Hepatocyte (in vitro differentiated cells): ENCODE data around the gene DIS3L2. TPM values are rescaled to one million over a fixed set of nuclear protein-coding genes. Genes with fewer than 3 reads are reported as not detected.

Experiments used
- DNase-seq: peaks from one replicate; pipeline ENCODE4 v3.0.0-alpha.2; 2016; ENCODE audit warnings: low spot score
- H2AFZ ChIP-seq: fragments of 200-600 bp; sonication (generic); 2 replicates; pipeline ENCODE4 v1.6.0; 2016; ENCODE audit warnings: antibody characterized with exemption, mild to moderate bottlenecking
- H3K27ac ChIP-seq: fragments of 200-600 bp; sonication (generic); 2 replicates; pipeline ENCODE4 v1.5.1; 2016; ENCODE audit warnings: mild to moderate bottlenecking
- H3K27me3 ChIP-seq: fragments of 200-600 bp; sonication (generic); 2 replicates; pipeline ENCODE4 v1.6.1; 2016
- H3K36me3 ChIP-seq: fragments of 200-600 bp; sonication (generic); replicated peaks from 2 replicates; pipeline ENCODE4 v1.5.1; 2016; ENCODE audit warnings: low read depth; ENCODE audit not compliant: insufficient read depth
- H3K4me1 ChIP-seq: fragments of 200-600 bp; sonication (generic); 2 replicates; pipeline ENCODE4 v1.5.1; 2016; ENCODE audit warnings: mild to moderate bottlenecking, moderate library complexity; ENCODE audit not compliant: insufficient read depth
- H3K4me2 ChIP-seq: fragments of 200-600 bp; sonication (generic); 2 replicates; pipeline ENCODE4 v1.6.0; 2016
- H3K4me3 ChIP-seq: fragments of 200-600 bp; sonication (generic); 2 replicates; pipeline ENCODE4 v1.5.1; 2016; ENCODE audit warnings: mild to moderate bottlenecking
- H3K79me2 ChIP-seq: fragments of 200-600 bp; sonication (generic); 2 replicates; pipeline ENCODE4 v1.6.0; 2017; ENCODE audit warnings: mild to moderate bottlenecking
- H3K9me2 ChIP-seq: fragments of 200-600 bp; sonication (generic); replicated peaks from 2 replicates; pipeline ENCODE4 v1.6.0; 2017; ENCODE audit warnings: mild to moderate bottlenecking; ENCODE audit not compliant: insufficient read depth
- H3K9me3 ChIP-seq: fragments of 200-600 bp; sonication (generic); 2 replicates; pipeline ENCODE4 v1.5.1; 2016; ENCODE audit warnings: low read depth, mild to moderate bottlenecking
- H4K20me1 ChIP-seq: fragments of 200-600 bp; sonication (generic); 2 replicates; pipeline ENCODE4 v1.6.0; 2016; ENCODE audit warnings: mild to moderate bottlenecking; ENCODE audit not compliant: insufficient read depth, poor library complexity, severe bottlenecking
- EZH2 ChIP-seq: fragments of 200-600 bp; sonication (generic); IDR thresholded peaks from 2 replicates; pipeline ENCODE4 v1.6.1; 2016; ENCODE audit warnings: antibody characterized with exemption, mild to moderate bottlenecking, borderline replicate concordance
- EZH2phosphoT487 ChIP-seq: fragments of 200-600 bp; sonication (generic); IDR thresholded peaks from one replicate; pipeline ENCODE4 v1.6.1; 2018; ENCODE audit warnings: antibody characterized with exemption, mild to moderate bottlenecking, low read depth, moderate library complexity; ENCODE audit not compliant: unreplicated experiment, severe bottlenecking
- WGBS: methylation state at CpG from one replicate; pipeline ENCODE4 v1.1.6; 2016; ENCODE audit warnings: low lambda C conversion rate; ENCODE audit errors: missing lambda C conversion rate; 5-methylcytosine and 5-hydroxymethylcytosine counted together
- polyA plus RNA-seq: library from polyadenylated mRNA; unstranded; fragments of >200 nt; fragmentation: Nextera tagmentation; extraction: Ambion mirVana; gene quantifications from 2 replicates; pipeline ENCODE4 v1.2.1, GENCODE V29; 2016
- total RNA-seq: library from RNA; depleted of rRNA; stranded (reverse); fragments of >200 nt; gene quantifications from 2 replicates; pipeline ENCODE4 v1.2.3, GENCODE V29; 2014
- TF ChIP-seq, protein P1 (sequence below): fragments of 200-600 bp; sonication (generic); IDR thresholded peaks from 2 replicates; pipeline ENCODE4 v1.5.1; 2016; ENCODE audit warnings: antibody characterized with exemption, mild to moderate bottlenecking; ENCODE audit not compliant: poor library complexity

DIS3L2 gene
- total and polyA plus RNA-seq, 2 experiments from 2014 or later, result 19.5 to 20.0 TPM

DNA sequence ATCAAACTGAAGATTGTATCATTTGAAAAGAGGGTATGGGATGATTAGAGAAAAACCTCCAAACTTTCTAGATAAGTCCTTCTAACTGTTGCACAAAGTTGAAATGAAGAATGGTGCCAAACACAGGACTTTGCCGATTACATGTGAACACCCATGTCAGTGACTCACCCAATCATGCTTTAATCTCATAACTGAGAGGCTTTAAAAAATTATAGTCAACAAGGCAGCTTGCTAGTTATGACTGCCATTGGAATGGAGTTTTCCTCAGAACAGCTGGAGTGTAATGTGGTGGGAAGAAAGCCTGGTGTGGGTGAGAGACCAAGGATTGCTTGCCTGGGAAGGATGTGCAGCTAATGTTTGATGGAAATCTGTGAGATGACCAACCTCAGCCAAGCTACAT, 318.8 kb downstream of the DIS3L2 start:
- no peaks in the 10 kb centered on the region for H3K36me3 ChIP-seq
- no peak overlapping the region for H2AFZ ChIP-seq
- TF ChIP-seq, protein P1, sequence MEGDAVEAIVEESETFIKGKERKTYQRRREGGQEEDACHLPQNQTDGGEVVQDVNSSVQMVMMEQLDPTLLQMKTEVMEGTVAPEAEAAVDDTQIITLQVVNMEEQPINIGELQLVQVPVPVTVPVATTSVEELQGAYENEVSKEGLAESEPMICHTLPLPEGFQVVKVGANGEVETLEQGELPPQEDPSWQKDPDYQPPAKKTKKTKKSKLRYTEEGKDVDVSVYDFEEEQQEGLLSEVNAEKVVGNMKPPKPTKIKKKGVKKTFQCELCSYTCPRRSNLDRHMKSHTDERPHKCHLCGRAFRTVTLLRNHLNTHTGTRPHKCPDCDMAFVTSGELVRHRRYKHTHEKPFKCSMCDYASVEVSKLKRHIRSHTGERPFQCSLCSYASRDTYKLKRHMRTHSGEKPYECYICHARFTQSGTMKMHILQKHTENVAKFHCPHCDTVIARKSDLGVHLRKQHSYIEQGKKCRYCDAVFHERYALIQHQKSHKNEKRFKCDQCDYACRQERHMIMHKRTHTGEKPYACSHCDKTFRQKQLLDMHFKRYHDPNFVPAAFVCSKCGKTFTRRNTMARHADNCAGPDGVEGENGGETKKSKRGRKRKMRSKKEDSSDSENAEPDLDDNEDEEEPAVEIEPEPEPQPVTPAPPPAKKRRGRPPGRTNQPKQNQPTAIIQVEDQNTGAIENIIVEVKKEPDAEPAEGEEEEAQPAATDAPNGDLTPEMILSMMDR, result no peak
- TF ChIP-seq EZH2, result no peak
- TF ChIP-seq EZH2phosphoT487, result no peak
- H3K4me3 ChIP-seq, result no peak overlapping the region
- H3K27ac ChIP-seq, result no peak overlapping the region
- no peaks in the 10 kb centered on the region for H3K79me2 ChIP-seq
- no peak for DNase-seq
- H3K27me3 ChIP-seq, result no peaks in the 10 kb centered on the region
- 91% methylated on average over 1 of the region's 1 CpG for WGBS
- H3K4me2 ChIP-seq, result no peak overlapping the region
- H3K4me1 ChIP-seq, result peaks cover 1% of the 10 kb centered on the region
- H3K9me2 ChIP-seq, result no peaks in the 10 kb centered on the region
- peaks cover 5% of the 10 kb centered on the region for H3K9me3 ChIP-seq
- H4K20me1 ChIP-seq, result no peaks in the 10 kb centered on the region

DNA sequence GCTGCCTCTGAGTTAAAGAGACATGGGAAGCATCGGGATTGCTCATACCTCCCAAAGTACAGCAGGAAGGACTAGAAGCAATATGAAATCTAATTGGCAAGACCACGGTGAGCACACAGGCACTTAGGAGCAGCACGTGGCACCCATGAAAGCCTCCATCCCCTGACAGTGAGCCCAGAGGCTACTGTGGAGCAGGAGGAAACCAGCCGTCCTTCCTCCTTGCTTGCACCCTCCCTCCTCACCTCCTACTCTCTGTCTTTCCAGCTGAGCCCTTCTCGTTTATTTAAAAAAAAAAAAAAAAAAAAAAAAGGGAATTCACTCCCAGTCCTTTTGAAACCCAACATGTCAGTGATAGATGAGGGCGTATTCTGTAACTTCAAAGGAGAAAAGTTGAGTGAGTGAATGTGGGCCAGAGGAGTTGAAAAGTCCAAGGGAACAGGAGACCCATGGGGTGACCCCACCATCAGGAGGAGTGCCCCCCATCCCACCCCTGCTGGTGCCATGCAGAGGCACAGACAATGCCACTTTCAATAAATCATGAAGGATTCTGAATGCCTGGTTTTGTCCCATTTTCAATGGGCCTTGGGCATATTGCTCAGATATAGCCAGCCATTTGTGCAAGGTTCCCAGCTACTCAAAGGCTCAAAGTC, 320.5 kb downstream of the DIS3L2 start:
- Histone ChIP-seq H3K27ac (no peak overlapping the region), H3K79me2 (no peaks in the 10 kb centered on the region), H3K9me3 (peaks cover 5% of the 10 kb centered on the region), H3K4me3 (no peak overlapping the region), H3K27me3 (no peaks in the 10 kb centered on the region), H3K4me2 (no peak overlapping the region), H3K9me2 (no peaks in the 10 kb centered on the region), H3K36me3 (no peaks in the 10 kb centered on the region), H4K20me1 (no peaks in the 10 kb centered on the region), H2AFZ (no peak overlapping the region), H3K4me1 (peaks cover 9% of the 10 kb centered on the region)
- WGBS, result 90% methylated on average over 6 of the region's 6 CpGs
- DNase-seq, result no peak
- TF ChIP-seq, protein P1, result no peak
- TF ChIP-seq EZH2phosphoT487, result no peak
- TF ChIP-seq EZH2, result no peak

DNA sequence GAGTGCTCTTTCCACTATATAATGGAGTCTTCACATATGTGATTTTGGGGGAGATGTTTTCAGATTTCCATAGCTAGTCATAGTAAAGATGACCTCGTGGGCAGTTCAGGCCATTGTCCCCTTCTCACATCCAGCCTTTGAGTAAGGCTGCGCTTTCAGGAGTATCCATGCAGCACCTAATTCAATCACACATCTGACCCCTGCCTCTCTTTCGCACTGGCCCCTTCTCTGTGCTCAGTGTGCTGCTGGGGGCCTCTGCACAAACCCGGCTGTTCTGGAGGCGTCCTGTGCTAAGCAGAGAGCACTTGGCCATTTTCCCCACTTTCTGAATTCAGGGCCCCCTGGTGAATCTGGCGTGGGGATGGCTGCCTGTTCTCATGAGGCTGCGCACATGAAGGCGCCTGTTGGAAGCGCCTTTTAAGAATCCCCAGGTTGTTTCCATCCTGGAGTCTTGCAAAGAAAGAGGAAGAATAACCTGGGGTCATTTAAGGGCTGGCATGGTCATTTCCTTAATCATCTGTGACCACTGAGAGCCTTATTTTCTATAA, 321.1 kb downstream of the DIS3L2 start:
- Histone ChIP-seq H3K4me3 (no peak overlapping the region), H3K4me1 (peaks cover 9% of the 10 kb centered on the region), H3K27ac (no peak overlapping the region), H3K79me2 (no peaks in the 10 kb centered on the region), H3K9me3 (peaks cover 5% of the 10 kb centered on the region), H3K27me3 (no peaks in the 10 kb centered on the region), H2AFZ (no peak overlapping the region), H3K4me2 (no peak overlapping the region), H3K9me2 (no peaks in the 10 kb centered on the region), H3K36me3 (no peaks in the 10 kb centered on the region), H4K20me1 (no peaks in the 10 kb centered on the region)
- TF ChIP-seq EZH2phosphoT487 (no peak), EZH2 (no peak)
- TF ChIP-seq, protein P1, result no peak
- no peak for DNase-seq
- WGBS, result 93% methylated on average over 9 of the region's 9 CpGs
